ENCODE results near the gene POC1A. TPM values are rescaled to one million over a fixed set of nuclear protein-coding genes. Genes with fewer than 3 reads are reported as not detected.

POC1A gene
- total RNA-seq, 1 experiment from 2014 or later = 32.2 TPM

GRCh38 chr3:52150357-52150756, 3.9 kb downstream of the POC1A start:
- Mint-ChIP-seq H3K9me3 (ENCODE audit: unreplicated experiment) (no peaks in the 10 kb centered on the region), H3K27me3 (ENCODE audit: insufficient read depth, unreplicated experiment) (no peaks in the 10 kb centered on the region), H3K27ac (ENCODE audit: unreplicated experiment) (no peak overlapping the region), H3K36me3 (ENCODE audit: insufficient read depth, unreplicated experiment) (peaks cover 11% of the 10 kb centered on the region), H3K4me1 (ENCODE audit: low read depth, unreplicated experiment) (no peaks in the 10 kb centered on the region), H3K4me3 (ENCODE audit: unreplicated experiment) (no peak overlapping the region)
- POLR2A ChIA-PET = no interaction called here
- intact Hi-C loops (cut with micrococcal nuclease; ENCODE audit: unreplicated experiment) = loop anchor here (5.0 kb wide), 2 partner anchors 47 to 62 kb away; partner anchors contain the start of gene ALAS1
- Histone ChIP-seq H3K4me3 (ENCODE audit: low read depth, low read length) (no peak overlapping the region), H3K36me3 (ENCODE audit: control insufficient read depth, insufficient read depth, low read length) (peaks cover 7% of the 10 kb centered on the region), H3K27me3 (replicated peaks; ENCODE audit: control insufficient read depth, insufficient read depth, low read length) (no peaks in the 10 kb centered on the region), H3K4me1 (peaks cover 4% of the 10 kb centered on the region; the same call in 1 of the 2 replicates), H3K9me3 (no peaks in the 10 kb centered on the region)
- no peak for TF ChIP-seq CTCF (IDR thresholded peaks at IDR 0.05; ENCODE audit: insufficient read depth in 1 of 2, low read depth in 1 of 2, low read length in 1 of 2, severe bottlenecking in 1 of 2, unreplicated experiment in 1 of 2)
- CTCF ChIA-PET = interaction anchor here (0.6 kb wide), 1 partner anchor 93 kb away, joined by 3 read pairs; no protein-coding TSS in a partner anchor
- no peak for DNase-seq
- no TSS peak for BruUV-seq (replicated peaks)

DNA sequence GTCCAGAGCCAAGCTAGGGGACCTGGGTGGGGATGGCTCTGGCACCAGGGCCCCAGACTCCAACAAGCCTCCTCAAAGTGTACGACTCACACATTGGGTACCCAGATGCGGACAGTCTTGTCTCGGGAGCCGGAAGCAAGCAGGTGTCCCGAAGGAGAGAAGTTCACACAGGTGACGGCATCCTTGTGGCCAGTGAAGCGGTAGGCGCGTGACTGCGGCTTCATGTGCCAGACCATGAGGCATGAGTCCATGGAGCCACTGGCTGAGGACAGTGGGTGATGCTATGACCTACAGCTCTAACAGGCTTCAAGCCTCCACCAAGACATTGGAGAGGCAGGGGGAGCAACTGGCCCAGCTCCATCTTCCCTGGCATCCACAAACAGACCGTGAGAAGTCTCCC, 4.5 kb downstream of the POC1A start:
- Histone ChIP-seq H3K4me3 (ENCODE audit: low read depth, low read length) (no peak overlapping the region), H3K9me3 (no peaks in the 10 kb centered on the region), H3K27me3 (replicated peaks; ENCODE audit: control insufficient read depth, insufficient read depth, low read length) (no peaks in the 10 kb centered on the region), H3K4me1 (no peaks in the 10 kb centered on the region), H3K36me3 (ENCODE audit: control insufficient read depth, insufficient read depth, low read length) (peaks cover 7% of the 10 kb centered on the region)
- intact Hi-C loops (cut with micrococcal nuclease; ENCODE audit: unreplicated experiment) = loop anchor here (5.0 kb wide), 2 partner anchors 48 to 63 kb away; partner anchors contain the start of gene ALAS1
- TF ChIP-seq CTCF (IDR thresholded peaks at IDR 0.05; ENCODE audit: insufficient read depth in 1 of 2, low read depth in 1 of 2, low read length in 1 of 2, severe bottlenecking in 1 of 2, unreplicated experiment in 1 of 2) = no peak
- Mint-ChIP-seq H3K4me3 (ENCODE audit: unreplicated experiment) (no peak overlapping the region), H3K27me3 (ENCODE audit: insufficient read depth, unreplicated experiment) (no peaks in the 10 kb centered on the region), H3K27ac (ENCODE audit: unreplicated experiment) (no peak overlapping the region), H3K9me3 (ENCODE audit: unreplicated experiment) (no peaks in the 10 kb centered on the region), H3K36me3 (ENCODE audit: insufficient read depth, unreplicated experiment) (peaks cover 8% of the 10 kb centered on the region), H3K4me1 (ENCODE audit: low read depth, unreplicated experiment) (no peaks in the 10 kb centered on the region)
- CTCF ChIA-PET = no interaction called here
- DNase-seq = no peak
- no TSS peak for BruUV-seq (replicated peaks)
- POLR2A ChIA-PET = no interaction called here

- Histone ChIP-seq H3K9me3 (no peaks in the 10 kb centered on the region), H3K4me1 (no peaks in the 10 kb centered on the region), H3K4me3 (ENCODE audit: low read depth, low read length) (no peak overlapping the region), H3K27me3 (replicated peaks; ENCODE audit: control insufficient read depth, insufficient read depth, low read length) (no peaks in the 10 kb centered on the region), H3K36me3 (ENCODE audit: control insufficient read depth, insufficient read depth, low read length) (peaks cover 7% of the 10 kb centered on the region)
- H3K27ac Mint-ChIP-seq (ENCODE audit: unreplicated experiment) = no peak overlapping the region
- no TSS peak for BruUV-seq (replicated peaks)
- H3K9me3 Mint-ChIP-seq (ENCODE audit: unreplicated experiment) = no peaks in the 10 kb centered on the region
- TF ChIP-seq CTCF (IDR thresholded peaks at IDR 0.05; ENCODE audit: insufficient read depth in 1 of 2, low read depth in 1 of 2, low read length in 1 of 2, severe bottlenecking in 1 of 2, unreplicated experiment in 1 of 2) = no peak
- H3K4me3 Mint-ChIP-seq (ENCODE audit: unreplicated experiment) = no peak overlapping the region
- DNase-seq = no peak
- H3K4me1 Mint-ChIP-seq (ENCODE audit: low read depth, unreplicated experiment) = no peaks in the 10 kb centered on the region
- no peaks in the 10 kb centered on the region for H3K27me3 Mint-ChIP-seq (ENCODE audit: insufficient read depth, unreplicated experiment)
- H3K36me3 Mint-ChIP-seq (ENCODE audit: insufficient read depth, unreplicated experiment) = peaks cover 5% of the 10 kb centered on the region
- POLR2A ChIA-PET = no interaction called here
- CTCF ChIA-PET = interaction anchor here (1.1 kb wide), 1 partner anchor 207 kb away, joined by 4 read pairs; the partner anchor contains the start of gene RRP9
- intact Hi-C loops (cut with micrococcal nuclease; ENCODE audit: unreplicated experiment) = no loop called here
Observed at GRCh38 chr3:52149021-52149420, 5.2 kb downstream of the POC1A start.

Data from Caco-2 (cell line).